GM03348 (cell line): Measurements from ENCODE around the gene NTM.

Experiments
- DNase-seq: peaks from one replicate; pipeline ENCODE4 v3.0.0; 2012; ENCODE audit warnings: low spot score

Gene NTM

DNA sequence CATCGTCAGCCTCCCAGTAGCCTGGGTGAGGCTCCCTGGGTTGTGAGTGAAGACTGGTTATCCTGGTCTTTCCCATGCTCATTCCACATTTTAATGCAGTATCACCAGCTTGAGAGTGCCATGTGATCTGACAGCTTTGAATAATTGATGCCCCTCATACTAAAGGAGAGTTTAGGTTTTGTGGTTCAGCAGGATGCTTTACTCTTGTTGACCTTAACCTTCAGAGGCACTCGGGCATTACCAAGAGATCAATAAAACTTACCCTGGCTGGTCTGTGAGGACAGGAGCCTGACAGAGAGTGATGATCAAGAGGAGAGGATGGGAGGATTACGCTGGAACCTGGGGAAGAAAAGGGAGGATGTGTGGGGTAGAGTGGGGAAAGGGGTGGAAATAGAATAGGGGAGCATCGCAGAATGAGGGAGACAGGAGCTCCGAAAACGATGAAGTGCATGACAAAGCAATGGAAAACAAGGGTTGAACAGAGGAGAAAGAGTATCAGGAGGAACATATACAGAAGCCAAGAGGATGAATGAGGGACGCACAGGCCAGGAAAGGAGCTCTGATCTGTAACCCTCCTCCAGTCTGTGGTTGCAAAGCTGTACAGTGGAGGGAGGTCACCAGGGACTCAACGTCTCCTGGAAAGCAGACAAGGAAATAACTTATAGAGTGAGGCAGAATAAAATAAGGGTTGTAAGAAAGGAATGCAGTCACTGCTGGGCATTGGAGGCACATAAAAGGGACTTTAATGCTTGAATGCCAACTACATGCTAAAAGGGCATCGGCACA lies 594.5 kb downstream of the NTM start:
- DNase-seq: no peak

DNA sequence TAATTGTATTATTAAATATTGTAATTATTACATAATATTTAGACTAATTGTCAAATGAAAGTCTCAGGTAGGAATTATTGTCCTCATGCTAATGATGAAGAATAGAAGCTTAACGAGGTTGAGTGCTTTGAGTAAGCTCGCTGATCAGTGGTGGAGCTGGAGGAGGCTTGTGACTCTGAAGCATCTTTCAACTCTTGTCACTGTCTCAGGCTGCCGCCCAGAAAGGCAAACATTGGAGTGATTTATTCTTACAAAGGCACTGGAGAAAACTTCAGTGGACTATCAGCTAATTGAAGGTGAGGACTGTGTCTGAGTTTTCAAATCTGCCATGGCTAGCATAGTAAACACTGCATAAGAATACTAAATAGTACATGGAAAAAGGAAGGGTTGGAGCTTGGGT lies 595.1 kb downstream of the NTM start:
- DNase-seq: no peak

DNA sequence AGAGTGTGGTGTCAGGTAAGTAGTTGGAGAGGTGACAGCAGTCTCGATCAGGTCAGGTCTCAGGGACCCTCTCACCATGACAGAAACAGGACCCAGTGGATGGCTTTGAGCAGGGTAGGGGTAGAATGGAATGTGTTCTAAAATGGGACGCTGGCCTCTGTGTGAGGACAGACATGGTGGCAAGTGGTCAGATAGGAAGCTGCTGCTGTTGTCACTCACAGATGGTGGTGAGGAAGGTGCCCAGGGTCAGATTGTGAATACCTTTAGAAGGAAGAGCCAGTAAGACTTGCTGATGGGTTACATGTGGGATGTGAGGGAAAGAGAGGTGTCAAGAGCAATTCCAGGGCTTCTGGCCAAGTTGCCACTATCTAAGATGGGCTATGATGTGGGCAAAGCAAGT lies 596.3 kb downstream of the NTM start:
- no peak for DNase-seq

DNA sequence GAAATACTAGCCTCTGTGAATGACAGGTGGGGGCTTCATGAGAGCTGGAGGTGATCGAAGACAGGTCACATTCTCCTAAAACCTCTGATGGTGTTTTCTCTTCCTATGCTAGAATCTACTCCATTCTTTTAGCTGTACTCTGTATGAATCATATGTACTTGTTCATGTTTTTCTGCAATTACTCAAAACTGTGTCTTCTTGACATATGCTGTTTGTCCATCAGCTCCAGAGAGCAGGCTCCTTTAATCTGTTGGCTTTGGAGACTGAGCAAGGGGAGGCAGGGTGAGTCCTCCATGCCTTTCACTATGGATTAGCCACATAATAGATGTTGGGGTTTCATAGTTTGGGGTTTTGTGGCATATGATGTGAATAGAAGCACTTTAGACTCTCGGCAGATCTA lies 598.8 kb downstream of the NTM start:
- DNase-seq: no peak

DNA sequence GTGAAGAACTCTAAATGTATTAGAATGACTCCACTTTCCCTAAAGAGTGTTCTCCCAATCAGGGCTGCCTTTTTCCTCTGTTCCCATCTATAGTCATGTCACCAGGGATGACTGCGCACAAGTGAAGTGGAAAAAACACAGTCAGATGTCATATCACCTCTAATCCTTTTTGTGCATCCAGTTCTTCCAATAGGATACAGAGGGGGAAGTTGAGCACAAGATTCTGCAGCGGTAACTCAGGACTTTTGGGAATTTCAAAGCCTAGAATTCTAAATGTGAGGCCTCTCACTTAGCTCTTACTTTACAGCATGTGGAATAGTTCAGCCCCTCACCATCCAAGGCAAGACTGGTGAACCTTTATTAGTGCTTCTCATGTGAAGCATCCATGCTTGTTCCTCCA lies 602.6 kb downstream of the NTM start:
- DNase-seq: no peak

DNA sequence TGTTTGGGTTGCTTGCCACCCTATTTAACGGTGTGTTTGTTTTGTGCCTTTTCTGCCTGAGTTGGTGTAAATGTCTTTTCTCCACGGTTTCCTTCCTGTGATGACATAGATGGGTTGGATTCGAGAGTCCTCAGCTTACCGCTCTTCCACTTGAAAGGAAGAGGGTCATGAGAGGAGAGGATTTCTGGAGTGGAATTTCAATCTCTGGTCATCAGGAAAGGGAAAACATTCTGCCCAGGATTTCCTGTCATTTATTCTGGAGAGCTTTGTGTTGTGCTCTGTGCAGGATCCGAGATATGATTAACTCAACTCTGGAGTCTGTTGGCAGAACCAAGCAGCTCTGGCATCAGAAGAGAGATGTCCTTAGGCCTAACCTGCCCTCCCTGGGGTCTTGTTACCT lies 605.2 kb downstream of the NTM start:
- no peak for DNase-seq

DNA sequence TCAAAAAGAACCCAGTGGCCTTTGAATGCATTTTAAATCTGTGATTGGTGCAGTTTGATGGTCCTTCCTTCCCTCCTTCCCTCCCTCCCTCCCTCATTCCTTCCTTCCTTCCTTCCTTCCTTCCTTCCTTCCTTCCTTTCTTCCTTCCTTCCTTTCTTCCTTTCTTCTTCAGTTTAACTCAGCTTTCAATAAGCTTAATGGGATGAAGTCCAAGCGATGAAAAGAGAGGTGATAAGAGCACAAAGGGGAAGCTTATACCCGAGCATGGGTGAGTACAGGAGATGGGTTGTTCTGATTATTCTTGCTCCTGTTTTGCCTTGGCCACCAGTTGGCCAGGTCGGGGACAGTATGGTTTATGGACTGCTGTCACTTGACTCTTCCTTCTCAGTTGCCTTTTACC lies 605.6 kb downstream of the NTM start:
- no peak for DNase-seq

DNA sequence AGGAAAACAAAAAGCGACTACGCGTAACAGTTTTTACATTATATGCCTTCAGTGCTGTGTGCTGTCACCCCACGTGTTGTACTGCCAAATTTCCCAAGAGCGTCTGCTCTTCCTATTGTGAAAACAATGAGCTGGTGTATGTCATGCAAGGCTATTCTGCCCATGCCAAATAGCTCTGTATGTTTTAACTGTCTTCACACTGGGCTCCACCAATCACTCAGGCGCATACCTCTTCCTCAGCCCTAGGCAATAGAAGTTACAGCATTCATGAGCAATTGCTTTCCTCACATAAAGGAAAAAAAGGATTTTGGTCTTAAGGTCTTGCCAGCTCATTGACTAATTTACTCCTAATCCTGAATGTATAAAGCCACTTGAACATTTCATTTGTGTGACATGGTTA lies 606.8 kb downstream of the NTM start:
- peak; percentile 7 for DNase-seq

DNA sequence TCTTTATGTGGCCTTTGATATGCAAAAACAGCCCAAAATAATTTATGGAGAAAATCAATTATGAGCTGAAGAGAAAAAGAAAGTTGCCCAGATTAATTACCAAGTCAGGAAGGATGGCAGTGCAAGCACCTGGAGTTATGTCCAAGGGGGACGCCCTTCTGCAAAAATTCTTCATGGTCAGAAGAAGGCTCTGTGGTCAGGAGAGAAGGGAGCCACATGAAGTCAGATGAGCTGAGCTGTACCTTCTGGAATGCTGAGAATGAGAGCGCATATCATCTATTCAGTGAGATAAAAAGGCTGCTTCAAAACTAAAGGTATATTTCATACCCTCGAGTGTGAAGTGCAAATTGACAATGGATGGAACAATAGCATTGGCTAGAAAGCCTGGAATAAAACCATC lies 607.4 kb downstream of the NTM start:
- DNase-seq: peak; percentile 77

DNA sequence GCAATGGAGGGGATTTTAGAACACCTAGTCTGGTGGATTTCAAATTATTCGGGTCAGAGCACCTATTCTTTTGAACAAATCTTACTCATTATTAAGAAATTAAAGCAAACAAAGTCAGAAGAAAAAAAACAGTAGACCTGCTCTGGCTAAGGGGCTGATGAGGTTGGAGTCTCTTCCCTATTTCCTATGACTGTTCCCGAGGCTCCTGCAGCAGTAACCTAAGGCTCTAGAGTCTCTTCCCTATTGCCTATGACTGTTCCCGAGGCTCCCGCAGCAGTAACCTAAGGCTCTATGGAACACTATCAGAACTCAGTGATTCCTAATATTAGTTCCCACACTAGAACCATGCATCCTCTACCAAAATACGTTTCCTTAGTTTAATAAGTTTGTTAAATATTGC lies 607.9 kb downstream of the NTM start:
- no peak for DNase-seq

DNA sequence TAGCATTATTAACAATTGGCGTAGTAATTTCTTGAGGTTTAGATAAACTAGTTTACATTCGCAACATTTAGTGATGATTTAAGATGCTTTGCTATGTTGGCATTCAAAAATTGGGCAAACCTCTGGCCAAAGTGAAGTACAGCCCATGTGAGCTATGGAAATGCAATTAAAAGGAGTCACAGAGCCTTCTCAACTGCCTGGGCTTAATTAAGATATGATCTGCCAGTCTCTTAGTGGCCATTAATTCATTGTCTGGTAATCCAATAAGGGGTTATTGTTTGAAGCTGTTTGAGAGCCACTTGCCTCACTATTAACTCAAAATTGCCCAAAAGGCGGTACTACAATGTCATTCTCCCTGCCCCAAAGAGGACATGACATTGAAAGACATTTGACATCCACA lies 608.9 kb downstream of the NTM start:
- DNase-seq: no peak

DNA sequence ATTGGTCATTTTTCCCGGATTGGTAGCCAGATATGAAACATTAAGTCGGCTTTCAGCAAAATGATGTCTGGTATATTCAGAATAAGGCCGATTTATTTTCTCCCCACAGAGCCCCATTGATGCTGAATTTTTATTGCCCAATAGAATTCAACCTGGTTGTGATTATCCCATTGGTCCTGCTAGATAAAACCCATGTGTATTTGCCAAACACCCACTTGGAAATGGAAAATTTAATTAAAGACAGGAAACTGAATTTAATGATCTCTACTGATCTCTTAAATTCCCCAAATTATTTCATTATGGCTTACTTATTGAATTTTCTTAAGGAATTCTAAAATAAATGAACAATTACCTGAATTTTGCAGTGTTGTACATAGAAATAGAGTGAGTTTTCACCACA lies 609.8 kb downstream of the NTM start:
- DNase-seq: no peak

DNA sequence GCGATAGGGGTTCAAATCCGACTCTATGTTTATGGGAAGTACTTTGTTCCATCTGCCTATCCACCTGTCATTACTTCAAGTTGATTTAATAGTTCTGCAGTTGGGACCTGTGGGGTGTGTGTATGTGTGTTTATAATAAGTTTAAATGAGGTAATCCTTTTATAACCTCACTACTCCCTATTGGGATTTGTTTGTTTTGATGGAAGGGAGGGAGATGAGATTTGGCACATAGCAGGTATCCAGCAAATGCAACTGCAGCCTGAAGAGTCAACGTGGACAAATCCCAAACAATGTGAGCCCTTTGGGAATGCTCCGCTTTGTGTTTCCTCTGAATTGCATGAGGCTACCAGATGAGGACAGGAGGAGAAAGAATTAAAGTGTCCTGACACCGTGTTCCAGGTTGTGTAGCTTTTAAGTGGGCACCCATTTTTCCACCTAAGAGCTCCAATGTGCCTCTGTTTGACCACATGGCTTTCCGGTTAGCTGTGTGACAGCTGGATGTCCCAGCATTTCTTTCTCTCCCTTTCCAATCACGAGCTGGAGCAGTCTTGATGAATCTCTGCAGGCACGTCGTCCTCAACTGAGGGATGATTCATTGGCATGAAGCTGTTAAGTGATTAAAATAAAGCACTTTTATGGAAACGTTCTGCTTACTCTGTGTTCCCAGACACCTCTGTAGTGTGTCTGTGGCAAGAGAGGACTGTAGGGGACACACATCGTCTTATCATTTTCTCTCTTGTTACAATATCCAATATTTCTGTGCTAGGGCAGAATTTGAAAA lies 610.7 kb downstream of the NTM start:
- peak; percentile 22 for DNase-seq

DNA sequence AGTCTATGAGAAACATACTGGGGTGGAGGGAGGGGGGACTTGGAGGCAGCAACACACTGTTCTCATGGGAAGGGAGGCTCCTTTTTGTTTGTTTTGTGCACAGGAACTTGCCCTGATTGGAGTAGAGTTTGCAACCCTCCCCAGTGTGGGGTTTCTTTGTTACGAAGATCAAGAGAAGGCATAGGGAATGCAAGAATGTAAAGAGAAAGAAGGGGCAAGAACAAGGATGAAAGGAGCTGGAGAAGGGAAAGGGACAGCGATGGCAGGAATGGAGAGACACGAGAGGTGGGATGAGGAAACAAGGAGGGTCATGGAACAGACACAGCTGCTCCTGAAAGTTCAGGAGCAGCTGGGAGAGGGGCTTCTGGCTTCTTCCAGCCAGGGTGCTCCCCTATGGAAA lies 611.7 kb downstream of the NTM start:
- DNase-seq: no peak

DNA sequence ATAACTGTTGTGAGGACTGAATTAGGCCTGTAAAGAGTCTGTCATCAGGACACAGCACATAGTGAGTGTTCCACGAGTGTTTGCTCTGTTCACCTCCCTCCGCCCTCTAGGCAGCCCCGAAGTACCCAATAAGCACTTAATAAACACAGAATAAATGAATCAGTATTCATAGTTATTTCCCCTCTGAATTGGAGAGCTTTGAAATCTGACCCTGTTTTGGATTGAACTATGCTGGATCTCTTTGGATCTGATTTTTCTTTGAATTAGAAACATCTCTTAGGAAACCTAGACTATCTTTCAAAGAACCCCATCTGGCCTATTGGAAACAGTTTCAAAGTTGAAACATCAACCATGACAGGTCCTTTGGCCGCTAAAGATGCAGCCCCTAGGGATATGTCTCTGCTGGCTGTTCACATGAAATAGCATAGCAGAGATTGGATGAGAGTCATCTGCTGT lies 615.5 kb downstream of the NTM start:
- no peak for DNase-seq

DNA sequence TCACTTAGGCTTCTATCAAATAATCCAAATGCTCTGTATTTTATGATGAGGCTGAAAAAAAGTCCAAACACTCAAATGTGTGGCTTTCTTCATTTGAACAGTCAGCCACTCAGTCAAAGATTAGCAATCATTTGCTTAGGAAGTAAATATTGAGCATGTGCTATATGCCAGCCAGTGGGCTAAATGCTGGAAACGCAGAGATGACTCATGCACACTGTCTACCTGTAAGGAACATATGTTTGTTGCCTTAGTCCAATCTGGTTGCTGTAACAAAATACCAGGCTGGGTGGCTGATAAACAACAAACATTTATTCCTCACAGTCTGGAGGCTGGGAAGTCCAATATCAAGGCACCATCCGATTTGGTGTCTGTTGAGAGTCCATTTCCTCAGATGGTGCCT lies 617.3 kb downstream of the NTM start:
- no peak for DNase-seq

DNA sequence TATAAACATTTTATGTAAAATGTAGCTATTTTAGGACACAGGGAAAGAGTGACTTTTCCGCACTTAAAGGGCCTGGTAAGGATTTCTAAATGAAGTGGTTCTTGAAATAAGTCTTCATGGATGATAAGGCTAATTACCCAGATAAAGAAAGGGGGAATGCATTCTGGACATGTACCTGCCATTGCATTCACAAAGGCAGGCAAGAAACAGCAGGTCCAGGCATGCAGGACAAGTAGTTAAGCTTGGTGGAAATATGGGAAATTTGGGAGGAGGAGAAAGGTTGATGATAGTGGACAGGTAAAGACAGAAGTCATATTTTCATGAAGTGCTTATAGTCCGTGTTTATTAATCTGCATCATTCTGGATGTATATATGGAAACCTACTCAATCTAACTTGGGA lies 621.2 kb downstream of the NTM start:
- no peak for DNase-seq

DNA sequence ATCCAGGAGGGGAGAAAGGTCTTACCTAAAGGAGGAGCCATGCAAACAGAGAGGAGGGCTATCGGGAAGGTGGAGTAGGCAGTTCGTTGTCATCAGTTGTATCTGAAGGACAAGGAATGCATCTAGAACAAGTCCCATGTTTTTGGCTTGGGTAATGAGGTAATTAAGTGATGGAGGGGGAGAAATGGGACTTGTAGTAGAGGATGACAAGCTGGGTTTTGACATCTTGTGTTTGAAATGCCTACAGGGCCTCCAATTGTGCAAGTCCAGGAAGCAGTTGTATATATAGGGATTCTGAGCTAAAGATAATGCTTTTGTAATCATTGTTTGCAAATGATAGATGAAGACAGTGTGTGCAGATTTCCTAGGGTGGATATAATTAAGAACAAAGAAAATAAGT lies 622.8 kb downstream of the NTM start:
- DNase-seq: no peak

DNA sequence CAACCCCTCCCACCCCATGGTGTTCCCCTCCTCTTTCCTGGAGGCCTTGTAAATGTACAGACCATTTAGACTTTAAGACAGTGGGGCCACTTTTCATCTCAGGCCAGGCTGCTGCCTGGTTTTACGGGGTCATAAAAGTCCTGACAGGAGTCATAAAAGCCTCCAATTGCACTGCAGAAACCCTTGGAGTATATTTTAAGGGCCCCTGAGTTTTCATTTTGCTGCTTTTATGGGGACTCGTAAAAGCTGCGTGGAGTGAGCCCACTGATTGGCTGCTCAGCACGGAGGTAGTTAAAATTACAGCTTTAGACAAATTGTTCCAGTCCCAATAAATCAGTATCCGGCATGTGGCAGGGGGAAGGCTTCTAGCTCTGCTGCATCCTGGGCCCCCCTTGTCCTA lies 627.6 kb downstream of the NTM start:
- DNase-seq: no peak

DNA sequence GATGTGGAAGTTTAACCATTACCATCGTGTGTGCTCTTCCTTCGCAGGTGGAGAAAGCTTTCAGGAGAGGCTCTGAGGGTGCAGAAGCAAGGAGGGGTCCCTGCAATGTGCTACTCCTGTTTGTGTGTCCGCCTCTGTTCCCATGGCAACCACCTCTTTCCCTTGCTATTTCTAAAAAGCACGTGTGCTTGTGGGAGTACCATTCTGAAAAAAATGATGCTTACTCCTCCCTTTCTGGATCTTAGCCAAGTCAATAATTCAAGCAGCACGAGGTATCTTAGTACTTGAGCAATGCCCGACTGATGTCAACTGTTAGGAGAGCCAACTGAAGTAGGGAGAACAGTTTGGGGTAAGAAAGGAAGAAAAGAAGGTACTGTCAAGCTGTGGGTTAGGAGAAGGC lies 628.7 kb downstream of the NTM start:
- DNase-seq: no peak

DNA sequence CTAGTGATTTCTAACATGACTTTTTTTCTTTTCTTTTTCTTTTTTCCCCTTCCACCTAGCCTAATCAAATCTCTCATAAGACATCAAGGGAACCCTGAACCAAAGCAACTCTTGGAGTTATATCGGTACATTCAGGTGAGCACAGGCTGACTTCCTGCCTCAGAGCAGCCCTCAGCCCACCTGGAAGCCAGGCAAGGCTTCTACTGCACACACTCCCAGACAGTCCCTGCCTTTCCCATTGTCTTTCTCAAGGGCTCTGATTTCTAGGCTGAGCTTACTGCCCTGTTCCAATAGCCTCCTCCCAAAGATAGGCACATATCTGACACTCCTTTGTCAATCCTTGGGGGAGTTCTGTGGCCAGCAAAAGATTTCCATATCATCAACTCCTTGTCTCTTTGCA lies 629.5 kb downstream of the NTM start:
- no peak for DNase-seq

DNA sequence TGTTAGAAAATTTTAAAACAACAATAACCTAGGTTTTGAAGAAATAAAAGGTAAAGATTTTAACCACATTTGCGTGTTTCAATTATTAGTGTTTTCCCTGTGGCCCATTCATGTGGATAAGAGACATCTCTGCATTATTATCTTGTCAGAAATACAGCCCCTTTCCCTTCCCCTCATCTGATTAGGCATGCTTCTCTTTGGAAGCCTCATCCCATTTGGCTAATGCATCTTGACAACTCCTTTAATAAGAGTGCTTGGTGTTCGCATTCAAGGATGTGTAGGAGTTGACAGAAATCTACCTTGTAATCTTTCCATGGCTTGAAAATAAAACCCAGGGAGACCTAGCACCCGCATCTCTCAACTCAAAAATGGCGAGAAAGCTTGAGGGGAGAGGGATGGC lies 635.5 kb downstream of the NTM start:
- DNase-seq: no peak

DNA sequence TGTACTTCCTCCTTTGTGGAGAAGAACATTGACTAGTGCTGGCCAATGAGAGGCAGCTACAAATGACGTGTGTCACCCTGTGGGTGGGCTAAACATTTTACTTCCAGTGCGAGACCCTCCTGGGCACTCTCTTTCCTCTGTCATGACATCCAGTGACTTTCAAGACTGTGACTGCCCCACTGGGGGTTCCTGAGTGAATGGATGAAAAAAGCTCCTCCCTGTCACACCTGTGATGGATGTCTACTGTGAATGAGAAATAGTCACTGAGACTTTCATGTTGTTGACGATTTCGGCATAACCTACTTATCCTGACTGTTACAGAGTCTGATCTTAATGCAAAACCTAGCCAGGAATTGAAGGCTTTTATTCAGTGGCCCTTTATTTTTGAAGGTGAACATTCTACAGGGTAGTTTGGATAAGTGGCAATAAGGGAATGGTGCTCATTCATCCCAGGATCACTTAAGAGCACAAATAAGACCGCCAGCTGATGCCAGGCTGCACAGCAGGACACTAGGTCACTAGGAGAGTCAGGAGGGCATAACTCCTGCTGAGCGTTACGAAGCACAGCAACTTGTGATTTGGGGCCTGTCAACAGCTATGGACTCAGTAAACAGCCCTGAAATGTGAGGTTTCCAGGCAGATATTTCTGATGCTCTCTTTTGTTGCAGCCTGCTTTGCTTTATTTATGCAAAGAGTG lies 636.6 kb downstream of the NTM start:
- DNase-seq: no peak
